Left colon (tissue), 2 donors: ENCODE results near the gene POLR1B. TPM values are rescaled to one million over a fixed set of nuclear protein-coding genes. Genes with fewer than 3 reads are reported as not detected.
"Not testable (repeated sequence)": the region's sequence is repeated elsewhere in the genome, so short reads cannot be mapped to it uniquely, and the experiment has no call there.

Experiments
- ATAC-seq: fragments of 200-7000 bp; cut with Tn5 transposase; one replicate; pipeline ENCODE4 v1.9.1; 2020; ENCODE audit warnings: mild to moderate bottlenecking, moderate library complexity
- DNase-seq, 2 donors: peaks; one replicate each; pipeline ENCODE4 v3.0.0-alpha.2; 2020
- intact Hi-C, 2 donors: fragments of 100-400 bp; cut with DNase I in 1 of 2; cut with micrococcal nuclease in 1 of 2; formaldehyde crosslinking; loops; one replicate each; pipeline versions ENCODE4 v1.11.2 to v1.14.0; 2022; cut with DNase I, micrococcal nuclease
- total RNA-seq, 2 donors: library from RNA; stranded (reverse); fragmentation: NEBNext Ultra II Directional; extraction: Animal tissue kit (Norgen Biotek cat#: 25700); gene quantifications; one replicate each; pipeline ENCODE4 v1.2.1, GENCODE V29; 2021
- donor health status: DM: no; HTN: no; CAD: no.
- donor health status: DM: yes; HTN: yes; CAD: no.

Gene POLR1B
- total RNA-seq, 2 donors from 2014 or later: 14.2 to 17.3 TPM

DNA sequence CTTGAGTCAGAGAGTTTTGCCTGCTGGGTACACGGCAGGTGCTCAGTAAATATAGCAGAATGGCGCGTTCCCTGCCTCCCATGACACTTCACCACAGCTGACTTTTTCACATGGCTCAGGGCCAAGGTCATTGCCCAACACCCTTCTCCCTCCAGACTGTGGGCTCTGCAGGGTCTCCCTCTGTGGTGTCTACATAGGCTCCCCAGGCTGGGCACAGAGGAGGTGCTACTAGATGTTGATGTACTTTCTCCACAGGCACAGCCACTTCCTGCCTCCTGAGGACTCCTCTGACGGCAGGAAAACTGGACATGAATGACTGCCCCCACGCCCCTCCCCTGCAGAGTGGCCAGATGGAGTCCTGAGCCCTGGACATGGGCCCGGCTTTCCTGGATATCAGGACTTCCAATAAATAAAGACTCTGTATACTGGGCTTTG lies 46.4 kb downstream of the POLR1B start:
- DNase-seq (no peak), ATAC-seq (no peak)
- intact Hi-C loops: no loop called here

DNA sequence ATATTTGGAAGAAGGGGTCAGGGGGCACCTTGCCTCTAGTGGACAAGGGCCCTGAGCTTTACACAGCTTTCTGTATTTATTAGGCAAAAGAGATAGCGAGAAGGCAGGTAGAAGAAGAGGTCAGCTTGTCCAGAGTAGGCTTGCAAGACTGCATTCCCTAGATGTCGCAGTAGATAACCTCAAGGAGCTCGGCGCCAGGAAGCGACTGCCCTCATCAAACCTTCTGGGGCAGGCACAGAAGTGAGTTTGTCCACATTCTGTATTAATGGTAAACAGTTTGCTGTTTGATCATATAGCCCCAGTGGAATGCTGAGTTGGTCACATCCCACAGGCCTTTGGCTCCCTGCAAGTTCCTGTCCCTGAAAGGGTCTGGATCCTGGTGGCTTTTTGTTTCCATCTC lies 49.1 kb downstream of the POLR1B start:
- intact Hi-C loops: no loop called here
- no peak for DNase-seq
- ATAC-seq: no peak

DNA sequence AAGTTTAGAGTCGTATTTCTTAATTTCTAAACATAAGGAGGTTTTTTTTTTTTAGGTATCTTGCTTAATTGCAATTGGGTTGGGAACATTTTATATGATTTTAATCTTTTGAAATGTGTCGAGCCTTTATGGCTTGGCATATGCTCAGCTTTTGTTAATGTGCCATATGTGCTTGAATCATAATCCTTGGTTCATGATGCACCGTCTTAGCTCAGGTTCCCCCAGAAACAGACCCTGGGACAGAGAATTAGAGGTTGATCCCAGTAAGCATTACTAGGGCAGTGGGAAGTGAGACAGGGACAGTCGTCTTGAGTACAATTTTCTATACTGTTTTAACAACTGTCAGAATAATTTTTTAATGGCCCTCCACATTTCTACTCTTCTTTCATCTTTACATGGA lies 51.5 kb downstream of the POLR1B start:
- intact Hi-C loops: no loop called here
- ATAC-seq (no peak), DNase-seq (no peak)

DNA sequence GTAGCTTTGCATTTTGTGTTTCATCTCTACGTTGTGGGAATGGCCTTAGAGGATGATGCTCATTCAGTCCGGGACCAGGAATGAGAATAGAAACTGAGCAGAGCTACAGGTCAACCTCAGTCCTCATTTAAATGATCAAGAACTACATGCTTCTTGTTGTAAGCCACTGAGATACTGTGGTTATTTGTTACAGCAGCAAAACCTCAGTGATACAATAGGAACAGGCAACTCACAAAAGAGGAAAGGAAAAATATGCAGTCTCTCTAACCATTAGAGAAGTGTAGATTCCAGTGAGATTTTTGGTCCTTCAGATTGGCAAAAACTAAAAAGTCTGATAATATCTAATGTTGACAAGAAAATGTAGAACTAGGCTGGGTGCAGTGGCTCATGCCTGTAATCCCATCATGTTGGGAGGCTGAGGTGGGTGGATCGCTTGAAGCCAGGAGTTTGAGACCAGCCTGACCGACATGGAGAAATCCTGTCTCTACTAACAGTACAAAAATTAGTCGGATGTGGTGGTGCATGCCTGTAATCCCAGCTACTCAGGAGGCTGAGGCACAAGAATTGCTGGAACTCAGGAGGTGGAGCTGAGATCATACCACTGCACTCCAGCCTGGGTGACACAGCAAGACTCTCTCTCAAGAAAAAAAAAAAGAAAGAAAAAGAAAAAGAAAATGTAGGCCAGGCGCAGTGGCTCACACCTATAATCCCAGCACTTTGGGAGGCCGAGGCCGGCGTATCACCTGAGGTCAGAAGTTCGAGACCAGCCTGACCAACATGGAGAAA lies 55.5 kb downstream of the POLR1B start:
- intact Hi-C loops: no loop called here
- no peak for DNase-seq
- ATAC-seq: no peak

DNA sequence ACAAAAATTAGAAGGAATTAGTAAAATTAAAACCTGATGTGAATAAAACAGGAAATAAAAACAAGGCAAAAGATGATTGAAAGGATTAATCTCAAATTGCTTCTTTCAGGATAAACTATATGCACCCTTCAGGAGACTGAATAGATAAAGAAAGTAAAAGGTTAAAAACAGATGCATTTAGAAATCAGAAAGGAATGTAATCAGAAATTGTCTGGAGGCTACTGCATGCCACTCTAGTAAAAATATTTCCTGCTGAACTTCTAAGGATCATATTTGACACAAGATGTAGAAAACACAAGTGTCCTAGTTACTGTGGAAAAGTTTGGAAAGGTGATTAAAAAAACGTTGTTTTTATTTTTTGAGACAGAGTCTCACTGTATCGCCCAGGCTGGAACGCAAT lies 58.4 kb downstream of the POLR1B start:
- DNase-seq (no peak), ATAC-seq (no peak)
- intact Hi-C loops: no loop called here

DNA sequence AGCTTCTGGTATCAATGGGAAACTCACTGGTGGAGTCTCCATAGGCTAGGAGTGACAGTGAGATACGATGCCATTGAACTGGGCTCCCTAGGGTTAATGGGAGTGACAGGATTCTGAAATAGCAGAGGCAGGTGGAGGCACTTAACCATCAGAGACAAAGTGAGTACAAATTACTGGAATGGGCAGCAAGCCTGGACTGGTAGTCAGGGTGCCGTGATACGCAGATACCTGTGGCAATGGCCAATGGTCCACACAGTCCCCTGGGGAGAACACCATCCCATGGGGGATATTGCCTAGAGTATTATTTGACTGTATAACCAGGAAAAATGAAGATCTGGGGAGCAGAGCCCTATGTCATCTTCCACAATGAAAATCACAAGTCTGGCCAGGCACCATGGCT lies 59.5 kb downstream of the POLR1B start:
- no peak for ATAC-seq
- intact Hi-C loops: no loop called here
- no peak for DNase-seq

DNA sequence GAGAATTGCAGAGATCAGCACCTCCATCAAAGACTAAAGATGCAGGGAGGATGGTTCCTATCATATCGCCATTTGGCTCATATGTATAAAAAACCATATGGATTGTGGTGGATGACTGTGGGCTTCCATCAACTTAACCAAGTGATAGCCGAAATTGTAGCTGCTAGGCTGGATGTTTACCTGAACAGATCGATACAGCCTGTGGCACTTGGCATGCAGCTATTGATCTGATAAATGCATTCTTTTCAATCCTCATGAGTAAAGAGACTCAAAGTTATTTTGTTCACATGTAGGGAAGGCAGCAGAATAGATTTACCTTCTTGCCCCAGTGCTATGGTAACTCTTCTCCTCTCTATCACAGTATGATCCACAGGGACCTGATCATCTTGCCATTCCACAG lies 60.7 kb downstream of the POLR1B start:
- DNase-seq (no peak), ATAC-seq (no peak)
- intact Hi-C loops: no loop called here

DNA sequence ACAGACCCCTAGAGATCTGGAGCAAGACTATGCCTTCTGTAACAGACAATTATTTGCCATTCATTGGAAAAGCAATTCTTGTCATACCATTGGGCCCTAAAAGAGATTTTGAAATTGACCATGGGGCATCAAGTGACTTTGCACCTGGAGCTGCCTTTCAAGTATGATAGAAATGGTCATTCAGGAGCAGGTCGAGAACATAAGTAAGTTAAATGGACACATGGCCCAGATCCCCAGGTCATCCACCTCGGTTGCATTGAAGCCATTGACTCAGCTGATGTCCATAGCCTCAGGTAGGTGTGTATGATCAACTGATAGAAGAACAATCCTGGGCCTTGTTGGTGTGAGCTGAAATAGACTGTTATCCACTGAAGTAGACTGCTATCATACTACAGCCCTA lies 61.5 kb downstream of the POLR1B start:
- ATAC-seq (no peak), DNase-seq (no peak)
- intact Hi-C loops: no loop called here

DNA sequence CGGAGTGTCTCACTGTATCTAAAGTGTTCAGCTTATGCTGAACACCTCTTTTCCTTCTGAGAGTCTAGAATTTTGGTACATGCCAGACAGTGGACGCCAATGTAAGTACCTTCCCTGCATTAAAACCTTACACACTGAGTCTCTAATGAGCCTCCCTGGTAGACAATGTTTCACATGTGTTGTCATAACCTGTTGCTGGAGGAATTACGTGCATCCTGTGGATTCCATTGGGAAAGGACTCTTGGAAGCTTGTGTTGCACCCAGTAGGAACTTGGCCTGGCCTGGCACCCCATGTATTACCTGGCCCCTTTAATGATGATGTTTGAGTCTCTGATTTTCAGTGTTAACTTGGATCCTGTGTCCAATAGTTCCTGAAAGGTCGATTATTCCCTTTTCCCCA lies 62.7 kb downstream of the POLR1B start:
- no peak for DNase-seq
- no peak for ATAC-seq
- intact Hi-C loops: no loop called here

DNA sequence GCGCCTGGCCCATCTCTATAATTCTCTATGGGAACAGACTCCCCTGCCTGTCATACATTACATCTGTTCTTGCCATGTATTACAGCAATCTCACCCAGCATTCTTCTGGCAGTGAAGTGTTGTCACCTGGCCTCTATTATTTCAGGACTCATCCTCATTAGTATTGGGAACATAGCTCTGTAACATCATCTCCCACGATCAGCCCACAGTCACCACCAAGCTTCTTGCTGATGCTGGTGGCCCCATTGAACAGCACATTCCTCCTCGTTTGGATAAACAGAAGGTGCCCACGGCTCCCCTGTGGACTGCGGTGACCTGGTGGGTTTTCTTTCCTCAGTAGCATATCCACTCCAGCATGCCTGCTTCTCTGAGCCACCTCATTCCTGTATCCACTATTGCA lies 63.7 kb downstream of the POLR1B start:
- intact Hi-C loops: no loop called here
- ATAC-seq: no peak
- DNase-seq: no peak

DNA sequence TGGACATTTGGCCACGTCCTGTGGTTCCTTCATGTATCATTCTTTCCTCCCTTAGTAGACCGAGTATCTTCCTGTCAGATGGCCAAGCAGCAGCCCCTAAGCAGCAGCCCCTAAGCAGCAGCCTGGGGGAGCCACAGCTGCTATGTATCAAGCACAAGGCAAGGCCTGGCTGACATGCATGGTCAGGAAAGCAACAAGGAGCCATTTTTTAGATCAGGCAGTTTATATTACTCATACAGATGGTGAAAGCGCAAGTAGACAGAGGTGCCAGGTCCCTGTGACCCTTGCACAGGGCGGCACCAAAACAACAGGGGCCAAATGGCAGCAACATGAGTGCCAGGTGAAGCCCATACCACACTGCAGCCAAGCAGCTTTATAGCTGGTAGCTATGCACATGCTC lies 64.3 kb downstream of the POLR1B start:
- intact Hi-C loops: no loop called here
- peak; percentile 61 to 68 for DNase-seq

DNA sequence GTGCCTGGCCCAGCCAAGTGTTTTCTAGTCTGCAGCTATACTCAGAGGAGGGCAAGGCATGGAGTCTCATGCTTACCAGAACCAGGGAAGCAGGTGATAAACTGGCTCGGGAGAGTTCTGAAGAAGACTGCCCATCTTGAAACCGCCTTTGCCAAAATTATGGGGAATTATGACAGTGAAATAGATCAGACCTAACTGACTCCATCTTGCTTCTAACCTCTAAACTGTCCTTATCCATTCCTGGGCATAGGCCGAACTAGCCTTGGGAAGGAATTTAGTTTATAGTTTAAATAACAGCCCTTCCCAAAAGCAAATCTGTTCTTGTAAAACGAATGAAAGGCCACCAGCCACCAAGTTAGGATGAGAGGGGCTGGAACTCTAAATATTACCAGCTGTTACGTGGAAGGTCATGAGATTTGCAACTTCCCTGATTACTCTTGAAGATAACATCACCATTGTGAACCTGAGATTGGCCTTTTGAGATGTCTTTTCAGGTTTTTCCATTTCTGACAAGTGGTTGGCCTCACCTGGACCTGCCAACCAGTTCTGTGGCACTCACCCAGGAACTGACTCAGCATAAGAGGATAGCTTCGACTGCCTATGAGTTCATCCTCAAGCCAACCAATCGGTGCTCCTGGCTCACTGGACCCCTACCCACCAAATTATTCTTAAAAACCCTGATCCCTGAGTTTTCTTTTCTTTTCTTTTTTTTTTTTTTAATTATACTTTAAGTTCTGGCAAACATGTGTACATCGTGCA lies 65.6 kb downstream of the POLR1B start:
- no peak for ATAC-seq
- DNase-seq: no peak
- intact Hi-C loops: no loop called here

More for the DNA sequence above, 64.3 kb downstream of the POLR1B start:
- peak; percentile 100 for ATAC-seq

DNA sequence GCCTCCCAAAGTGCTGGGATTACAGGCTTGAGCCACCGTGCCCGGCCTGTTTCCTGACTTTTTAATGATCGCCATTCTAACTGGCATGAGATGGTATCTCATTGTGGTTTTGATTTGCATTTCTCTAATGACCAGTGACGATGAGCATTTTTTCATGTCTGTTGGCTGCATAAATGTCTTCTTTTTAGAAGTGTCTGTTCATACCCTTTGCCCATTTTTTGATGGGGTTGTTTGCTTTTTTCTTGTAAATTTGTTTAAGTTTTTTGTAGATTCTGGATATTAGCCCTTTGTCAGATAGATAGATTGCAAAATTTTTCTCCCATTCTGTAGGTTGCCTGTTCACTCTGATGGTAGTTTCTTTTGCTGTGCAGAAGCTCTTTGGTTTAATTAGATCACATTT lies 67.1 kb downstream of the POLR1B start:
- DNase-seq, intact Hi-C loops, ATAC-seq: not testable (repeated sequence)

DNA sequence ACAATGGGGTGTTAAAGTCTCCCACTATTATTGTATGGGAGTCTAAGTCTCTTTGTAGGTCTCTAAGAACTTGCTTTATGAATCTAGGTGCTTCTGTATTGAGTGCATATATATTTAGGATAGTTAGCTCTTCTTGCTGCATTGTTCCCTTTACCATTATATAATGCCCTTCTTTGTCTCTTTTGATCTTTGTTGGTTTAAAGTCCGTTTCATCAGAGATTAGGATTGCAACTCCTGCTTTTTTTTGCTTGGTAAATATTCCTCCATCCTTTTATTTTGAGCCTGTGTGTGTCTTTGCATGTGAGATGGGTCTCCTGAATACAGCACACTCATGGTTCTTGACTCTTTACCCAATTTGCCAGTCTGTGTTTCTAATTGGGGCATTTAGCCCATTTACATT lies 70.0 kb downstream of the POLR1B start:
- DNase-seq, intact Hi-C loops: not testable (repeated sequence)

DNA sequence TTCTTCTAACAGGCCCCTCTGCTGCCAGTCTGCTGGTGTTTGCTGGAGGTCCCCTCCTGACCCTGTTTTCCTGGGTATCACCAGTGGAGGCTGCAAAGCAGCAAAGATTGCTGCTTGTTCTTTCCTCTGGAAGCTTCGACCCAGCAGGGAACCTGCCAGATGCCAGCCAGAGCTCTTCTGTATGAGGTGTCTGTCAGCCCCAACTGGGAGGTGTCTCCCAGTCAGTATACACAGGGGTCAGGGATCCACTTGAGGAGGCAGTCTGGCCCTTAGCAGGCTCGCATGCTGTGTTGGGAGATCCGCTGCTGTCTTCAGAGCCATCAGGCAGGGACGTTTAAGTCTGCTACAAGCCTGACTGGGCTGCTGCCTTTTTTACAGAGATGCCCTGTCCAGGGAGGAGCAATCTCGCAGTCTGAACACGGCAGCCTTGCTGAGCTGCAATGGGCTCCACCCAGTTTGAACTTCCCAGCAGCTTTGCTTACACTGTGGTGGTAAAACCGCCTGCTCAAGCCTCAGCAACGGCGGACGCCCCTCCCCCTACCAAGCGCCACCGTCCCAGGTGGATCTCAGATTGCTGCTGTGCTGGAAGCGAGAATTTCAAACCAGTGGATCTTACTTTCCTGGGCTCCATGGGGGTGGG lies 72.1 kb downstream of the POLR1B start:
- peak; percentile 59 to 62 for DNase-seq
- intact Hi-C loops: no loop called here
- peak; percentile 94 for ATAC-seq

More for the DNA sequence above, 70.0 kb downstream of the POLR1B start:
- ATAC-seq: not testable (repeated sequence)

DNA sequence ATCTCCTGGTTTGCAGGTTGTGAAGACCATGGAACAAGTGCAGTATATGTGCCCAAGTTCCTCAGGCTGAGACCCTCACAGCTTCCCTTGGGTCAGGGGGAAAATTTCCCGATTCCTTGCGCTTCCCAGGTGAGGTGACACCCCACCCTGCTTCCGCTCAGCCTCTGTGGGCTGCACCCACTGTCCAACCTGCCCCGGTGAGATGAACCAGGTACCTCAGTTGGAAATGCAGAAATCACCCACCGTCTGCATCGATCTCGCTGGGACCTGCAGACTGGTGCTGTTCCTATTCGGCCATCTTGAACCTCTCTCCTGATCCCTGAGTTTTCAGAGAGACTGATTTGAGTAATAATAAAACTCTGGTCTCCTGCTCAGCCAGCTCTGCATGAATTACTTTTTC lies 72.8 kb downstream of the POLR1B start:
- intact Hi-C loops: no loop called here
- DNase-seq (no peak), ATAC-seq (no peak)

DNA sequence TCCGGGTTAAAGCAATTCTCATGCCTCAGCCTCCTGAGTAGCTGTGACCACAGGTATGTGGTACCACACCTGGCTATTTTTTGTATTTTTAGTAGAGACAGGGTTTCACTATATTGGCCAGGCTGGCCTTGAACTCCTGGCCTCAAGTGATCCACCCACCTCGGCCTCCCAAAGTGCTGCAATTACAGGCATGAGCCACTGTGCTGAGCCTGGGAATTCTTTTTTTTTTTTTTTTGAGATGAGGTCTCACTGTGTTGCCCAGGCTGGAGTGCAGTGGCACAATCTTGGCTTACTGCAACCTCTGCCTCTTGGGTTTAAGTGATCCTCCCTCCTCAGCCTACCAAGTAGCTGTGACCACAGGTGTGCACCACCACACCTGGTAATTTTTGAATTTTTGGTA lies 73.5 kb downstream of the POLR1B start:
- DNase-seq, intact Hi-C loops, ATAC-seq: not testable (repeated sequence)

DNA sequence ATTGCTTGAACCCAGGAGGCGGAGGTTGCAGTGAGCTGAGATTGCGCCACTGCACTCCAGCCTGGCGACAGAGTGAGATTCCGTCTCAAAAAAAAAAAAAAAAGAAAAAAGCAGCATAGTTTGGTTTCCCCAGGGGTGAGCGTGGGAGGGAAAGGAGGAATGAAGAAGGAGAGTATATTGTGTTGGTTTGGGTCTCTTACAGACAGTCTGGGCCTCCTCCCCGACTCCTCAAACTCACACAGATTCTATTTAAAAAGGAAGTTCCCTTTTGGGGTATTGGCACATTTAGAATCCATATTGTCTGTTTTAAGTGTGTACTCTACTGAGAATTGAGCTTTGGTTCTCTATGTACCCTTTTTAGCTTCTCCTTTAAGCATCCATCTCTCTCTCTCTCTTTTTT lies 76.1 kb downstream of the POLR1B start:
- intact Hi-C loops: no loop called here
- DNase-seq: no peak
- ATAC-seq: no peak

DNA sequence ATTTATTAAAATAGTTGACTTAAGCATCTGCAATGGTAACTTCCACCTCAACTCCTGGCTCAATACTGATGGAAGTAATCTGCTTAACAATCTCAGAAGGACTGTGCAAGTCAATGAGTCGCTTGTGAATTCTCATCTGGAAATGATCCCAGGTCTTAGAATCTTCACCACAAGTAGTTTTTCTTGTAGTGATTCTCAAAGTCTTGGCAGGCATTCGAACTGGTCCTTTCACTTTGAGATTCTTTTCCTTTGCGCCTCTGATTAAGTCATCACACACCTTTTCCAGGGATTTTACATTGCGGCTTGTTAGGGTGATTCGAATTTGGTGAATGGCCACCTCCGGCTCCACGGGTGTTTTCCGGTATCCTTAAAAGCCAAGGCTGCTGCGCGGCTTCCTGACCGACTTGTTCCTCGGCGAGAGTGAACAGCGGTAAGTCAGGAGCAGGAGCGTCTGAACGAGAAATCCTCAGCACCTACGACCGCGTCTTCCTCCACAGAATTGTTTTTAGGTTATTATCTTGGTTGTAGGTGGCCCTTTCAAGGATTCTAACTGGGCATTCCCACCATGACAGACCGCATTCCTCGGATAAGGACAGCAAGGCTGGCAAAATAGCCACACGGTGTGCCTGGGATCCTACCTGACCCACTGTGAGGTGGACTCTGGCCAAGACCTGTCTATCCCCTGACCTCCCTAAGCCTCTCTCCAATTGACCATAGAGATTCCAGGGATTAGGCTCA lies 79.7 kb downstream of the POLR1B start:
- intact Hi-C loops: loop anchor here in 1 of 2 donors (10.0 kb wide), 1 partner anchor 103 kb away; the partner anchor contains the start of gene NT5DC4
- DNase-seq: no peak
- ATAC-seq: no peak
